ENCODE measurements around the gene SPATA21. TPM values are rescaled to one million over a fixed set of nuclear protein-coding genes. Genes with fewer than 3 reads are reported as not detected.

The SPATA21 gene
- polyA plus RNA-seq, 2 of the 4 experiments (the other 2 are of a cell fraction), result 0.08 to 0.09 TPM

- no peak for TF ChIP-seq ZC3H11A (IDR thresholded peaks at IDR 0.05)
- TF ChIP-seq CBX2 (IDR thresholded peaks at IDR 0.05; ENCODE audit: borderline replicate concordance, low read depth), result no peak
- TF ChIP-seq MAFK (IDR thresholded peaks at IDR 0.05; ENCODE audit: partially characterized antibody), result no peak
- no peak for TF ChIP-seq FOSB (CRISPR knock-in tag; IDR thresholded peaks at IDR 0.05)
- TF ChIP-seq SREBF2 (IDR thresholded peaks at IDR 0.05), result no peak
- no peak for TF ChIP-seq CHD4 (IDR thresholded peaks at IDR 0.05; ENCODE audit: borderline replicate concordance)
- no peak for TF ChIP-seq BCL3 (IDR thresholded peaks at IDR 0.05)
- TF ChIP-seq FOXS1 (CRISPR knock-in tag; IDR thresholded peaks at IDR 0.05), result no peak
- no peak for TF ChIP-seq PBX3 (IDR thresholded peaks at IDR 0.05)
- no peak for TF ChIP-seq HOXB13 (CRISPR knock-in tag; IDR thresholded peaks at IDR 0.05; ENCODE audit: low read depth)
- TF ChIP-seq FOSL2 (IDR thresholded peaks at IDR 0.05), result no peak
- TF ChIP-seq FOSL2 (CRISPR knock-in tag; IDR thresholded peaks at IDR 0.05), result no peak
- TF ChIP-seq RAD21 (conservative IDR thresholded peaks at IDR 0.05 in 1 of 2, IDR thresholded peaks at IDR 0.05 in 1 of 2), result no peak
- TF ChIP-seq EHMT2 (IDR thresholded peaks at IDR 0.05; ENCODE audit: low read depth), result no peak
- ChIA-PET CTCF (no interaction called here), POLR2A (no interaction called here)
- H3K27ac ChIP-seq, result no peak overlapping the region
- DNase-seq (ENCODE audit: low read depth in 1 of 2, low spot score in 1 of 2) (no peak), FAIRE-seq (no peak), ATAC-seq (no peak)
- H3K4me2 ChIP-seq, result no peak overlapping the region
- no peak overlapping the region for H3K4me3 ChIP-seq
- H3K9me3 ChIP-seq, result no peaks in the 10 kb centered on the region
- 81% methylated on average over 3 of the region's 3 CpGs for WGBS (ENCODE audit: missing lambda C conversion rate)
- H3K4me1 ChIP-seq, result no peaks in the 10 kb centered on the region
Measured at GRCh38 chr1:16413191-16413590, 24.0 kb downstream of the SPATA21 start.

- FAIRE-seq (no peak), ATAC-seq (no peak), DNase-seq (ENCODE audit: low read depth in 1 of 2, low spot score in 1 of 2) (no peak)
- 92% methylated on average over 5 of the region's 5 CpGs for WGBS (ENCODE audit: missing lambda C conversion rate)
- POLR2A ChIA-PET, result no interaction called here
- H3K27ac ChIP-seq, result no peak overlapping the region
- no peaks in the 10 kb centered on the region for H3K9me3 ChIP-seq
- TF ChIP-seq EHF (CRISPR knock-in tag; IDR thresholded peaks at IDR 0.05), result no peak
- TF ChIP-seq SREBF2 (IDR thresholded peaks at IDR 0.05), result no peak
- no peak for TF ChIP-seq EP300 (IDR thresholded peaks at IDR 0.05)
- no peak for TF ChIP-seq PHF8 (IDR thresholded peaks at IDR 0.05; ENCODE audit: borderline replicate concordance, low read depth)
- no peak for TF ChIP-seq CHD2 (IDR thresholded peaks at IDR 0.05; ENCODE audit: low read length, partially characterized antibody)
- no peak for TF ChIP-seq TFCP2L1 (CRISPR knock-in tag; IDR thresholded peaks at IDR 0.05)
- TF ChIP-seq FOSL2 (IDR thresholded peaks at IDR 0.05), result no peak
- no peak for TF ChIP-seq FOSL2 (CRISPR knock-in tag; IDR thresholded peaks at IDR 0.05)
- no peak for TF ChIP-seq SMC3 (IDR thresholded peaks at IDR 0.05)
- CTCF ChIA-PET, result no interaction called here
- H3K4me1 ChIP-seq, result no peaks in the 10 kb centered on the region
- H3K4me2 ChIP-seq, result no peak overlapping the region
- no peak overlapping the region for H3K4me3 ChIP-seq
Measured at GRCh38 chr1:16410803-16411202, 26.4 kb downstream of the SPATA21 start.

- WGBS (ENCODE audit: missing lambda C conversion rate), result 90% methylated on average over 7 of the region's 25 CpGs
- H3K4me2 ChIP-seq, result no peak overlapping the region
- H3K4me3 ChIP-seq, result no peak overlapping the region
- DNase-seq (ENCODE audit: low read depth in 1 of 2, low spot score in 1 of 2), result no peak
- no peaks in the 10 kb centered on the region for H3K4me1 ChIP-seq
- ChIA-PET CTCF (interaction anchor here (0.6 kb wide), 4 partner anchors 28 to 402 kb away, joined by 3 read pairs; no protein-coding TSS in a partner anchor), POLR2A (no interaction called here)
- FAIRE-seq, result no peak
- ATAC-seq, result peak; percentile 27 to 31; a peak in 3 of 6 replicates
- no peak overlapping the region for H3K27ac ChIP-seq
- TF ChIP-seq CHD4 (IDR thresholded peaks at IDR 0.05; ENCODE audit: borderline replicate concordance) (no peak), RNF2 (IDR thresholded peaks at IDR 0.05; ENCODE audit: borderline replicate concordance, low read depth) (no peak), ESRRA (IDR thresholded peaks at IDR 0.05; ENCODE audit: borderline replicate concordance, low read length) (no peak), TFCP2L1 (CRISPR knock-in tag; IDR thresholded peaks at IDR 0.05) (no peak), MAZ (IDR thresholded peaks at IDR 0.05; ENCODE audit: borderline replicate concordance, low read depth, low read length) (no peak), HMGXB4 (CRISPR knock-in tag; IDR thresholded peaks at IDR 0.05; ENCODE audit: borderline replicate concordance) (no peak), EHF (CRISPR knock-in tag; IDR thresholded peaks at IDR 0.05) (no peak), GATA3 (IDR thresholded peaks at IDR 0.05; ENCODE audit: borderline replicate concordance) (no peak), EHMT2 (IDR thresholded peaks at IDR 0.05; ENCODE audit: low read depth) (no peak)
- H3K9me3 ChIP-seq, result no peaks in the 10 kb centered on the region
Measured at GRCh38 chr1:16409536-16410152, 27.6 kb downstream of the SPATA21 start.
